HEK293 (cell line): ENCODE data around the gene INAVA.

ENCODE experiments used
- CTCF ChIA-PET: fragments of 350-600 bp; formaldehyde crosslinking; extraction: SDS; loops from one replicate; lab custom pipeline; 2021; ENCODE audit warnings: antibody characterized with exemption; lab: Yijun Ruan, JAX
- POLR2A ChIA-PET: fragments of 300-600 bp; formaldehyde crosslinking; extraction: SDS; loops from one replicate; lab custom pipeline; 2020; ENCODE audit warnings: antibody characterized with exemption, inconsistent platforms; lab: Yijun Ruan, JAX
- H3K27ac ChIP-seq: fragments of 200-500 bp; sonication (Bioruptor generic); 2 replicates; pipeline ENCODE4 v1.5.1; 2014; ENCODE audit warnings: low read depth, low read length, control low read depth, inconsistent platforms; ENCODE audit errors: extremely low read depth
- H3K36me3 ChIP-seq, 2 experiments: fragments of 200-500 bp in 1 of 2; sonication (Bioruptor generic) in 1 of 2; 1 replicate in 1 of 2; 2 replicates in 1 of 2; pipeline ENCODE4 v1.5.1; 2014 to 2017; ENCODE audit warnings: inconsistent platforms in 2 of 2, low read length in 2 of 2; ENCODE audit not compliant: control insufficient read depth in 2 of 2, insufficient read depth in 1 of 2
- H3K4me1 ChIP-seq: fragments of 200-500 bp; sonication (Bioruptor generic); 2 replicates; pipeline ENCODE4 v1.5.1; 2014; ENCODE audit warnings: mild to moderate bottlenecking, low read length, inconsistent platforms; ENCODE audit not compliant: control insufficient read depth, insufficient read depth
- H3K4me3 ChIP-seq: 2 replicates; pipeline ENCODE4 v1.5.1; 2011; ENCODE audit warnings: low read depth, mild to moderate bottlenecking, control low read depth, low read length, moderate library complexity
- H3K9me3 ChIP-seq: fragments of 200-500 bp; sonication (Bioruptor generic); 2 replicates; pipeline ENCODE4 v1.5.1; 2014; ENCODE audit warnings: low read depth, low read length, inconsistent platforms; ENCODE audit not compliant: control insufficient read depth, insufficient read depth
- CTCF ChIP-seq: fragments of 450-650 bp; formaldehyde crosslinking; IDR thresholded peaks from 2 replicates; pipeline ENCODE4 v1.5.1; 2016; ENCODE audit warnings: missing biosample characterization, missing genetic modification characterization
- FEZF1 ChIP-seq: fragments of 450-650 bp; formaldehyde crosslinking; IDR thresholded peaks from 2 replicates; pipeline ENCODE4 v1.5.1; 2016; ENCODE audit warnings: missing biosample characterization, missing genetic modification characterization
- HIC1 ChIP-seq: fragments of 450-650 bp; formaldehyde crosslinking; IDR thresholded peaks from 2 replicates; pipeline ENCODE4 v1.5.1; 2016; ENCODE audit warnings: missing biosample characterization, missing genetic modification characterization
- HOXA7 ChIP-seq: sonication (generic); formaldehyde crosslinking; IDR thresholded peaks from 2 replicates; pipeline ENCODE4 v1.8.1; 2022; ENCODE audit warnings: missing genetic modification reagents, borderline replicate concordance
- MEIS1 ChIP-seq: sonication (generic); formaldehyde crosslinking; IDR thresholded peaks from 2 replicates; pipeline ENCODE4 v1.8.1; 2022; ENCODE audit warnings: missing genetic modification reagents, mild to moderate bottlenecking, borderline replicate concordance
- SALL2 ChIP-seq: fragments of 450-650 bp; formaldehyde crosslinking; IDR thresholded peaks from 2 replicates; pipeline ENCODE4 v1.5.0; 2017; ENCODE audit warnings: missing biosample characterization, mild to moderate bottlenecking, missing genetic modification characterization, borderline replicate concordance
- SP3 ChIP-seq: fragments of 450-650 bp; formaldehyde crosslinking; IDR thresholded peaks from 2 replicates; pipeline ENCODE4 v1.5.1; 2016; ENCODE audit warnings: missing biosample characterization, missing genetic modification characterization
- TCF7L2 ChIP-seq: IDR thresholded peaks from 2 replicates; pipeline ENCODE4 v1.6.1; 2011; ENCODE audit warnings: low read depth, mild to moderate bottlenecking, inconsistent platforms, low read length, moderate library complexity, borderline replicate concordance
- YY1 ChIP-seq: fragments of 450-650 bp; formaldehyde crosslinking; IDR thresholded peaks from 2 replicates; pipeline ENCODE4 v1.5.1; 2018; ENCODE audit warnings: missing biosample characterization, missing genetic modification characterization
- ZBTB48 ChIP-seq: fragments of 450-650 bp; formaldehyde crosslinking; IDR thresholded peaks from 2 replicates; pipeline ENCODE4 v1.5.1; 2016; ENCODE audit warnings: missing biosample characterization, missing genetic modification characterization
- ZBTB8A ChIP-seq: fragments of 450-650 bp; formaldehyde crosslinking; IDR thresholded peaks from 2 replicates; pipeline ENCODE4 v1.5.1; 2016; ENCODE audit warnings: missing biosample characterization, missing genetic modification characterization
- ZFP3 ChIP-seq: fragments of 450-650 bp; formaldehyde crosslinking; IDR thresholded peaks from 2 replicates; pipeline ENCODE4 v1.5.1; 2016; ENCODE audit warnings: low read depth, missing biosample characterization, missing genetic modification characterization
- ZFP37 ChIP-seq: fragments of 450-650 bp; formaldehyde crosslinking; IDR thresholded peaks from 2 replicates; pipeline ENCODE4 v1.5.1; 2016; ENCODE audit warnings: missing biosample characterization, missing genetic modification characterization
- ZNF311 ChIP-seq: fragments of 450-650 bp; formaldehyde crosslinking; IDR thresholded peaks from 2 replicates; pipeline ENCODE4 v1.5.1; 2017; ENCODE audit warnings: missing biosample characterization, missing genetic modification characterization, borderline replicate concordance
- ZNF394 ChIP-seq: fragments of 450-650 bp; formaldehyde crosslinking; IDR thresholded peaks from 2 replicates; pipeline ENCODE4 v1.5.1; 2016; ENCODE audit warnings: missing biosample characterization, missing genetic modification characterization, mild to moderate bottlenecking, moderate library complexity, borderline replicate concordance
- ZNF416 ChIP-seq: fragments of 450-650 bp; formaldehyde crosslinking; IDR thresholded peaks from 2 replicates; pipeline ENCODE4 v1.5.1; 2016; ENCODE audit warnings: missing biosample characterization, missing genetic modification characterization
- ZNF558 ChIP-seq: fragments of 450-650 bp; formaldehyde crosslinking; IDR thresholded peaks from 2 replicates; pipeline ENCODE4 v1.5.1; 2016; ENCODE audit warnings: missing biosample characterization, missing genetic modification characterization
- ZNF626 ChIP-seq: fragments of 450-650 bp; sonication (Bioruptor Pico); formaldehyde crosslinking; IDR thresholded peaks from 2 replicates; pipeline ENCODE4 v1.5.1; 2018; ENCODE audit warnings: missing biosample characterization, missing genetic modification characterization, inconsistent platforms
- ZNF645 ChIP-seq: fragments of 450-650 bp; formaldehyde crosslinking; IDR thresholded peaks from 2 replicates; pipeline ENCODE4; 2016; ENCODE audit warnings: missing biosample characterization, missing genetic modification characterization
- ZNF654 ChIP-seq: fragments of 450-650 bp; formaldehyde crosslinking; IDR thresholded peaks from 2 replicates; pipeline ENCODE4 v1.5.1; 2016; ENCODE audit warnings: low read depth, missing biosample characterization, missing genetic modification characterization

The INAVA gene

DNA sequence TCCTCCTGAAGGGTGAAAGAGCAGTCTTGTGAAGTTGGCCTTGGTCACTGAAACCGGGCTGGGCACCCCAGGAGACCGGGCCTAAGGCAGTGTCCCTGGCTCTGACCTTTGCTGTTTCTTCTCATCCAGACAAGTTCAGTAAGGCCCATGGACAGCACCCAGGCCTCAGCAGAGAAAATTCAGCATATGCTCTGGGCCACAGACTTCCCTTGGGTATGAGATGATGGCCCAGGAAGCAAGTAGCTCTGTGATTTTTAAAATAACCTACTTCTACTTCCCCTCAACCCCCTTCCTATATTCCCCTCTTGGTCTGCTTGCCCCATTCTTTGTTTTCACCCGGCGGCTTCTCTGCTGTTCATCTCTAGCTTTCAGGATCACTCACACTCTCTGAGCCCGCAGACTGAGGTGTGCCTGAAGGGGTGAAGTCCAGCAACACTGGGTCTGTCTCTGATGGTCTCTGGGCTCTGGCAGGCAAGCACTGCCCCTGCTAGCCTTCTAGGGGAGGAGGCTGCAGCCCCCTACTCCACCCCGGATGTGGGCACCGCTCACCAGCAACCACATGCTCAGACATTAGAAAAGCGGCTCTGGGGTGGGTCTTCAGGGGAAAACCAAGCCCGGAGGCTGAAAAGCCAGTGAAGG is 24.8 kb upstream of the INAVA start (continued):
- TF ChIP-seq ZNF416 (tag by site-specific recombination), result no peak
- no peak for TF ChIP-seq ZNF558 (tag by site-specific recombination)
- TF ChIP-seq ZNF311 (tag by site-specific recombination), result no peak
- no peak for TF ChIP-seq YY1 (tag by site-specific recombination)
- TF ChIP-seq TCF7L2, result no peak
- TF ChIP-seq ZNF626, result no peak
- no peak for TF ChIP-seq ZFP3 (tag by site-specific recombination)

- POLR2A ChIA-PET, result no interaction called here
- TF ChIP-seq ZNF645 (tag by site-specific recombination) (no peak), MEIS1 (CRISPR knock-in tag) (no peak), FEZF1 (tag by site-specific recombination) (no peak)
- no peak within 1 kb of the TSS for H3K27ac ChIP-seq
These were observed 22.1 kb upstream of the INAVA start, which contains the start of gene GPR25 for GRCh38 chr1:200872446-200873115. TSS of gene GPR25 (plus strand) at chr1:200872981. CDS start at chr1:200873038, 57 bp downstream.

DNA sequence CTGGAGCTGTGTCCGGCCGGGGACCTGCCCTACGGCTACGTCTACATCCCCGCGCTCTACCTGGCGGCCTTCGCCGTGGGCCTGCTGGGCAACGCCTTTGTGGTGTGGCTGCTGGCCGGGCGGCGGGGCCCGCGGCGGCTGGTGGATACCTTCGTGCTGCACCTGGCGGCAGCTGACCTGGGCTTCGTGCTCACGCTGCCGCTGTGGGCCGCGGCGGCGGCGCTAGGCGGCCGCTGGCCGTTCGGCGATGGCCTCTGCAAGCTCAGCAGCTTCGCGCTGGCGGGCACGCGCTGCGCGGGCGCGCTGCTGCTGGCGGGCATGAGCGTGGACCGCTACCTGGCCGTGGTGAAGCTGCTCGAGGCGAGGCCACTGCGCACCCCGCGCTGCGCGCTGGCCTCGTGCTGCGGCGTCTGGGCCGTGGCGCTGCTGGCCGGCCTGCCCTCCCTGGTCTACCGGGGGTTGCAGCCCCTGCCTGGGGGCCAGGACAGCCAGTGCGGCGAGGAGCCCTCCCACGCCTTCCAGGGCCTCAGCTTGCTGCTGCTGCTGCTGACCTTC is 21.5 kb upstream of the INAVA start:
- CTCF ChIA-PET, result no interaction called here
- Histone ChIP-seq H3K4me3 (no peak overlapping the region), H3K36me3 (no peaks in the 10 kb centered on the region), H3K4me1 (no peaks in the 10 kb centered on the region), H3K27ac (no peak overlapping the region), H3K9me3 (no peaks in the 10 kb centered on the region)
- TF ChIP-seq ZNF654 (tag by site-specific recombination), result no peak
- no peak for TF ChIP-seq CTCF (tag by site-specific recombination)
- no peak for TF ChIP-seq ZFP37 (tag by site-specific recombination)
- no peak for TF ChIP-seq ZNF394 (tag by site-specific recombination)
- TF ChIP-seq SALL2 (tag by site-specific recombination), result no peak
- TF ChIP-seq SP3 (tag by site-specific recombination), result no peak
- no peak for TF ChIP-seq HOXA7 (CRISPR knock-in tag)
- TF ChIP-seq HIC1, result no peak
- no peak for TF ChIP-seq ZBTB8A (tag by site-specific recombination)
- TF ChIP-seq ZBTB48 (tag by site-specific recombination), result no peak
- POLR2A ChIA-PET, result no interaction called here

More at GRCh38 chr1:200872446-200873115, 22.1 kb upstream of the INAVA start, which contains the start of gene GPR25:
- H3K9me3 ChIP-seq, result no peaks in the 10 kb centered on the region
- no peaks in the 10 kb centered on the region for H3K36me3 ChIP-seq
- CTCF ChIA-PET, result interaction anchor here (1.5 kb wide), 1 partner anchor 17 kb away, joined by 4 read pairs; no protein-coding TSS in a partner anchor
- H3K4me3 ChIP-seq, result no peak within 1 kb of the TSS
- no peaks in the 10 kb centered on the region; the same call in 1 of the 2 replicates for H3K4me1 ChIP-seq
